Measurements from ENCODE around the gene S100A8.

GRCh38 chr1:153360190-153360589 lies 30.7 kb downstream of the S100A8 start:
- TF ChIP-seq, protein P1, sequence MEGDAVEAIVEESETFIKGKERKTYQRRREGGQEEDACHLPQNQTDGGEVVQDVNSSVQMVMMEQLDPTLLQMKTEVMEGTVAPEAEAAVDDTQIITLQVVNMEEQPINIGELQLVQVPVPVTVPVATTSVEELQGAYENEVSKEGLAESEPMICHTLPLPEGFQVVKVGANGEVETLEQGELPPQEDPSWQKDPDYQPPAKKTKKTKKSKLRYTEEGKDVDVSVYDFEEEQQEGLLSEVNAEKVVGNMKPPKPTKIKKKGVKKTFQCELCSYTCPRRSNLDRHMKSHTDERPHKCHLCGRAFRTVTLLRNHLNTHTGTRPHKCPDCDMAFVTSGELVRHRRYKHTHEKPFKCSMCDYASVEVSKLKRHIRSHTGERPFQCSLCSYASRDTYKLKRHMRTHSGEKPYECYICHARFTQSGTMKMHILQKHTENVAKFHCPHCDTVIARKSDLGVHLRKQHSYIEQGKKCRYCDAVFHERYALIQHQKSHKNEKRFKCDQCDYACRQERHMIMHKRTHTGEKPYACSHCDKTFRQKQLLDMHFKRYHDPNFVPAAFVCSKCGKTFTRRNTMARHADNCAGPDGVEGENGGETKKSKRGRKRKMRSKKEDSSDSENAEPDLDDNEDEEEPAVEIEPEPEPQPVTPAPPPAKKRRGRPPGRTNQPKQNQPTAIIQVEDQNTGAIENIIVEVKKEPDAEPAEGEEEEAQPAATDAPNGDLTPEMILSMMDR (IDR thresholded peaks at IDR 0.05), result no peak
- TF ChIP-seq POLR2A (IDR thresholded peaks at IDR 0.05), result no peak
- no peak for TF ChIP-seq POLR2AphosphoS5 (IDR thresholded peaks at IDR 0.05)
